Endothelial cell of umbilical vein (primary cell): ENCODE results near the gene CUX1. TPM values are rescaled to one million over a fixed set of nuclear protein-coding genes. Genes with fewer than 3 reads are reported as not detected.

Experiments
- BruUV-seq: library from RNA; stranded (reverse); fragments of 400-500 nt; replicated peaks from 2 replicates; lab custom pipeline; 2021; lab: Mats Ljungman, UMichigan
- CTCF ChIA-PET: fragments of 300-600, 350-600 bp; sonication (Branson Sonifier 250); formaldehyde crosslinking; loops from one replicate; lab custom pipeline; 2021; ENCODE audit warnings: antibody characterized with exemption, inconsistent platforms; lab: Charles Lee
- POLR2A ChIA-PET: fragments of 300-600, 350-600 bp; sonication (Branson Sonifier 250); formaldehyde crosslinking; loops from one replicate; lab custom pipeline; 2021; ENCODE audit warnings: antibody characterized with exemption, inconsistent platforms; lab: Charles Lee
- DNase-seq: peaks from one replicate; pipeline ENCODE4 v3.0.0-alpha.2; 2011; ENCODE audit warnings: low read depth, low spot score
- FAIRE-seq: peaks from 2 replicates; lab custom pipeline; 2011; peaks lifted over from hg19 to GRCh38; lab: Jason Lieb, UNC
- H2AFZ ChIP-seq: 2 replicates; pipeline ENCODE4 v1.6.0; 2012; ENCODE audit warnings: low read depth, low read length, control low read depth, inconsistent platforms
- H3K27ac ChIP-seq: 2 replicates; pipeline ENCODE4 v1.5.1; 2011; ENCODE audit warnings: low read depth, mild to moderate bottlenecking, control low read depth, low read length, moderate library complexity; ENCODE audit not compliant: insufficient read depth
- H3K27me3 ChIP-seq, 2 experiments: 2 replicates each; pipeline versions ENCODE4 v1.6.0 to v1.6.1; 2011; ENCODE audit warnings: low read length in 2 of 2, mixed read lengths in 1 of 2; ENCODE audit not compliant: control insufficient read depth in 2 of 2, insufficient read depth in 2 of 2
- H3K36me3 ChIP-seq, 2 experiments: 2 replicates in 1 of 2; 3 replicates in 1 of 2; pipeline ENCODE4 v1.5.1; 2011; ENCODE audit warnings: low read length in 2 of 2, mild to moderate bottlenecking in 1 of 2, moderate library complexity in 1 of 2; ENCODE audit not compliant: control insufficient read depth in 2 of 2, insufficient read depth in 2 of 2; ENCODE audit errors: extremely low read depth in 1 of 2
- H3K4me1 ChIP-seq: 3 replicates; pipeline ENCODE4 v1.5.1; 2011; ENCODE audit warnings: mild to moderate bottlenecking, low read length; ENCODE audit not compliant: control insufficient read depth, insufficient read depth; ENCODE audit errors: extremely low read depth
- H3K4me2 ChIP-seq: 2 replicates; pipeline ENCODE4 v1.6.1; 2011; ENCODE audit warnings: low read length, control low read depth, mixed read lengths; ENCODE audit not compliant: insufficient read depth
- H3K4me3 ChIP-seq, 3 experiments: fragments of 200-600 bp in 1 of 3; sonication (generic), shearing (Covaris generic) in 1 of 3; replicated peaks in 1 of 3; 2 replicates each; pipeline ENCODE4 v1.5.1; 2011 to 2016; ENCODE audit warnings: control low read depth in 3 of 3, low read length in 3 of 3, mild to moderate bottlenecking in 2 of 3, inconsistent platforms in 1 of 3, low read depth in 1 of 3, moderate library complexity in 1 of 3; ENCODE audit not compliant: insufficient read depth in 1 of 3
- H3K79me2 ChIP-seq: 2 replicates; pipeline ENCODE4 v1.6.0; 2012; ENCODE audit warnings: low read length, inconsistent platforms; ENCODE audit not compliant: control insufficient read depth, insufficient read depth
- H3K9ac ChIP-seq: replicated peaks from 2 replicates; pipeline ENCODE3; 2011; ENCODE audit warnings: low read length, control low read depth; ENCODE audit not compliant: insufficient read depth; ENCODE audit errors: extremely low read depth
- H3K9me1 ChIP-seq: replicated peaks from 3 replicates; pipeline ENCODE4 v1.6.0; 2011; ENCODE audit warnings: mild to moderate bottlenecking, low read length; ENCODE audit not compliant: control insufficient read depth, insufficient read depth; ENCODE audit errors: extremely low read depth
- H3K9me3 ChIP-seq: replicated peaks from 2 replicates; pipeline ENCODE4 v1.5.1; 2012; ENCODE audit warnings: low read length, inconsistent platforms; ENCODE audit not compliant: control insufficient read depth, insufficient read depth
- H4K20me1 ChIP-seq: replicated peaks from 2 replicates; pipeline ENCODE3; 2011; ENCODE audit warnings: mild to moderate bottlenecking, low read length; ENCODE audit not compliant: control insufficient read depth, insufficient read depth; ENCODE audit errors: extremely low read depth
- EZH2 ChIP-seq: IDR thresholded peaks from 2 replicates; pipeline ENCODE4 v1.6.1; 2012; ENCODE audit warnings: borderline replicate concordance, low read depth, mild to moderate bottlenecking, moderate library complexity, low read length, inconsistent platforms; ENCODE audit not compliant: severe bottlenecking
- FOS ChIP-seq: IDR thresholded peaks from 2 replicates; pipeline ENCODE4 v1.6.1; 2011; ENCODE audit warnings: mild to moderate bottlenecking, low read length, moderate library complexity, borderline replicate concordance; ENCODE audit not compliant: insufficient read depth
- GATA2 ChIP-seq: IDR thresholded peaks from 2 replicates; pipeline ENCODE4 v1.7.0; 2011; ENCODE audit warnings: low read depth, mild to moderate bottlenecking, moderate library complexity, mixed read lengths, low read length; ENCODE audit not compliant: insufficient read length, insufficient read depth
- JUN ChIP-seq: IDR thresholded peaks from 2 replicates; pipeline ENCODE4 v1.6.1; 2011; ENCODE audit warnings: borderline replicate concordance, low read depth; ENCODE audit not compliant: insufficient read length, insufficient read depth
- MYC ChIP-seq: IDR thresholded peaks from one replicate; pipeline ENCODE4 v1.6.1; 2011; ENCODE audit warnings: mild to moderate bottlenecking, low read depth, low read length
- POLR2A ChIP-seq: IDR thresholded peaks from 2 replicates; pipeline ENCODE4 v1.6.1; 2012; ENCODE audit warnings: low read depth, mild to moderate bottlenecking, control low read depth, low read length
- POLR2AphosphoS5 ChIP-seq: IDR thresholded peaks from 2 replicates; pipeline ENCODE4 v1.6.1; 2012; ENCODE audit warnings: low read depth, mild to moderate bottlenecking, control low read depth, low read length, moderate library complexity; ENCODE audit not compliant: insufficient read depth
- dilution Hi-C: fragments of 300-500 bp; cut with MboI; formaldehyde crosslinking; loops from one replicate; pipeline ENCODE4 v1.15.0; 2019; ENCODE audit warnings: low sequenced_read_pairs; ENCODE audit not compliant: extremely low pct_ligation_motif_present
- intact Hi-C: fragments of 100-400 bp; cut with micrococcal nuclease; formaldehyde crosslinking; loops from one replicate; pipeline ENCODE4 v1.10.0; 2022
- polyA plus RNA-seq, 4 experiments: library from polyadenylated mRNA; depleted of rRNA in 3 of 4; stranded (reverse) in 3 of 4; unstranded in 1 of 4; fragments of >200 nt; gene quantifications; 2 replicates each; pipeline versions ENCODE4 v1.2.1 to v1.2.3, GENCODE V29; 2011 to 2012; ENCODE audit warnings: missing spikeins in 1 of 4
- total RNA-seq: library from RNA; stranded (reverse); gene quantifications from 2 replicates; pipeline ENCODE4 v1.2.3, GENCODE V29; 2021
- TF ChIP-seq, protein P1 (sequence below): IDR thresholded peaks from 2 replicates; pipeline ENCODE4 v1.6.1; 2011; ENCODE audit not compliant: insufficient read depth, insufficient read length
- TF ChIP-seq, protein P2 (sequence below), 2 donors: IDR thresholded peaks; 1 replicate in 1 of 2; 2 replicates in 1 of 2; pipeline ENCODE4 v1.5.1; 2011; ENCODE audit warnings: low read length in 2 of 2, mild to moderate bottlenecking in 2 of 2, moderate library complexity in 2 of 2, control low read depth in 1 of 2, inconsistent platforms in 1 of 2, low read depth in 1 of 2; ENCODE audit not compliant: insufficient read depth in 1 of 2; ENCODE audit errors: extremely low read depth in 1 of 2

Gene CUX1
- total and polyA plus RNA-seq, 2 donors (not counting 3 experiments of a cell fraction or from before 2014, with no cell fraction given): 13.8 to 49.8 TPM

DNA sequence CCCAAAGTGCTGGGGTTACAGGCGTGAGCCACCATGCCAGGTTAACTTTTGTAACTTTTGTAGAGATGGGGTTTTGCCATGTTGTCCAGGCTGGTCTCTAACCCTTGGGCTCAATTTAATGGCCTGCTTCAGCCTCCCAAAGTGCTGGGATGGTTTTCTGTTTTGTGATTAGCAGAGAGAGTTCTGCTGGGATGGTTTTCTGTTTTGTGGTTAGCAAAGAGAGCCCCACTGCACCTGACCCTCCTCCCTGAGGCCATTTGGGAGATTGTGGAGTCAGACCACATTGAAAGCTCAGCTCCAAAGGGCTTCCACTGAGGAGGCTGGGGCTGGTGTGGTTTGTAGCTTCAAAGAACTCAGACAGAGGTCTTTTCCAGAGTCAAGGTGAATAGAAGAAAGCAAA is 29.6 kb upstream of the CUX1 start:
- Histone ChIP-seq H3K27me3 (peaks cover 4 to 8% of the 10 kb centered on the region in 2 experiments), H3K9me3 (no peaks in the 10 kb centered on the region), H4K20me1 (no peaks in the 10 kb centered on the region), H3K36me3 (no peaks in the 10 kb centered on the region), H3K27ac (no peak overlapping the region), H3K4me3 (no peak overlapping the region), H3K9ac (no peak overlapping the region), H3K79me2 (no peaks in the 10 kb centered on the region), H3K4me1 (no peaks in the 10 kb centered on the region), H3K9me1 (no peaks in the 10 kb centered on the region), H2AFZ (no peak overlapping the region), H3K4me2 (no peak overlapping the region)
- dilution Hi-C loops: no loop called here
- POLR2A ChIA-PET: no interaction called here
- CTCF ChIA-PET: no interaction called here
- TF ChIP-seq POLR2AphosphoS5: no peak
- TF ChIP-seq, protein P1, sequence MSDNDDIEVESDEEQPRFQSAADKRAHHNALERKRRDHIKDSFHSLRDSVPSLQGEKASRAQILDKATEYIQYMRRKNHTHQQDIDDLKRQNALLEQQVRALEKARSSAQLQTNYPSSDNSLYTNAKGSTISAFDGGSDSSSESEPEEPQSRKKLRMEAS: no peak
- BruUV-seq: no TSS peak
- FAIRE-seq: no peak
- DNase-seq: no peak
- intact Hi-C loops: no loop called here

DNA sequence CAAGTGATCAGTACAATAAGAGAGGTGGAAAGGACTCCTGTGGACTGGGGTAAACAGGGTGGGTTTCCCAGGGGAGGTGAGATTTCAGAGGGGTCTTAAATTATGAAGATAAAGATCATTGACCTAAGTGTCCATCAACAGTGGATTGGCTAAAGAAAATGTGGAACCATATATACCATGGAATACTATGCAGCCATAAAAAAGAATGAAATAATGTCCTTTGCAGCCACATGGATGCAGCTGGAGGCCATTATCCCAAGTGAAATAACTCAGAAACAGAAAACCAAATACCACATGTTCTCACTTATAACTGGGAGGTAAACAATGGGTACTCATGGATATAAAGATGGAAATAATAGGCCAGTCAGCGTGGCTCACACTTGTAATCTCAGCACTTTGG is 28.9 kb upstream of the CUX1 start:
- Histone ChIP-seq H3K9me3 (no peaks in the 10 kb centered on the region), H3K4me2 (no peak overlapping the region), H3K4me3 (no peak overlapping the region), H3K27me3 (peaks cover 4 to 8% of the 10 kb centered on the region in 2 experiments), H3K79me2 (no peaks in the 10 kb centered on the region), H3K9ac (no peak overlapping the region), H3K9me1 (no peaks in the 10 kb centered on the region), H3K27ac (no peak overlapping the region), H3K4me1 (no peaks in the 10 kb centered on the region), H2AFZ (no peak overlapping the region), H3K36me3 (no peaks in the 10 kb centered on the region), H4K20me1 (no peaks in the 10 kb centered on the region)
- dilution Hi-C loops: no loop called here
- BruUV-seq: no TSS peak
- intact Hi-C loops: no loop called here
- no peak for TF ChIP-seq MYC
- TF ChIP-seq GATA2: no peak
- TF ChIP-seq, protein P1: no peak
- no peak for TF ChIP-seq POLR2AphosphoS5
- TF ChIP-seq POLR2A: no peak
- TF ChIP-seq JUN: no peak
- TF ChIP-seq, protein P2, sequence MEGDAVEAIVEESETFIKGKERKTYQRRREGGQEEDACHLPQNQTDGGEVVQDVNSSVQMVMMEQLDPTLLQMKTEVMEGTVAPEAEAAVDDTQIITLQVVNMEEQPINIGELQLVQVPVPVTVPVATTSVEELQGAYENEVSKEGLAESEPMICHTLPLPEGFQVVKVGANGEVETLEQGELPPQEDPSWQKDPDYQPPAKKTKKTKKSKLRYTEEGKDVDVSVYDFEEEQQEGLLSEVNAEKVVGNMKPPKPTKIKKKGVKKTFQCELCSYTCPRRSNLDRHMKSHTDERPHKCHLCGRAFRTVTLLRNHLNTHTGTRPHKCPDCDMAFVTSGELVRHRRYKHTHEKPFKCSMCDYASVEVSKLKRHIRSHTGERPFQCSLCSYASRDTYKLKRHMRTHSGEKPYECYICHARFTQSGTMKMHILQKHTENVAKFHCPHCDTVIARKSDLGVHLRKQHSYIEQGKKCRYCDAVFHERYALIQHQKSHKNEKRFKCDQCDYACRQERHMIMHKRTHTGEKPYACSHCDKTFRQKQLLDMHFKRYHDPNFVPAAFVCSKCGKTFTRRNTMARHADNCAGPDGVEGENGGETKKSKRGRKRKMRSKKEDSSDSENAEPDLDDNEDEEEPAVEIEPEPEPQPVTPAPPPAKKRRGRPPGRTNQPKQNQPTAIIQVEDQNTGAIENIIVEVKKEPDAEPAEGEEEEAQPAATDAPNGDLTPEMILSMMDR (IDR thresholded peaks at IDR 0.05; ENCODE audit: extremely low read depth in 1 of 2, insufficient read depth in 1 of 2, low read depth in 1 of 2, low read length in 2 of 2): no peak
- TF ChIP-seq EZH2: no peak
- no peak for TF ChIP-seq FOS
- FAIRE-seq (no peak), DNase-seq (no peak)
- CTCF ChIA-PET: no interaction called here
- POLR2A ChIA-PET: no interaction called here
